Stimulated activated naive CD8-positive, alpha-beta T cell treated with anti-CD3 and anti-CD28 coated beads, Interleukin-15, amount 100 ng/mL, for 72 hours (primary cell): ENCODE data around the gene PLEK2.

ENCODE experiments used
- ATAC-seq: fragments of 150-1000 bp; cut with Tn5 transposase; 2 replicates; pipeline ENCODE4 v1.10.0; 2021; ENCODE audit warnings: mild to moderate bottlenecking, moderate library complexity
- DNase-seq, 2 donors: peaks; one replicate each; pipeline ENCODE4 v3.0.0; 2021 to 2022
- H3K27ac Mint-ChIP-seq, 2 donors: one replicate each; pipeline ENCODE4 v1.8.0; 2022; ENCODE audit warnings: mild to moderate bottlenecking in 2 of 2, mixed read lengths in 2 of 2, moderate library complexity in 2 of 2
- H3K27me3 Mint-ChIP-seq: one replicate; pipeline ENCODE4 v1.8.0; 2022; ENCODE audit warnings: mixed read lengths
- H3K4me1 Mint-ChIP-seq: one replicate; pipeline ENCODE4 v1.8.0; 2022; ENCODE audit warnings: mild to moderate bottlenecking, mixed read lengths
- H3K4me3 Mint-ChIP-seq, 2 donors: one replicate each; pipeline ENCODE4 v1.8.0; 2022; ENCODE audit warnings: mild to moderate bottlenecking in 2 of 2, mixed read lengths in 2 of 2, moderate library complexity in 1 of 2
- H3K9me3 Mint-ChIP-seq, 2 donors: one replicate each; pipeline ENCODE4 v1.8.0; 2022; ENCODE audit warnings: mixed read lengths in 2 of 2

Gene PLEK2

GRCh38 chr14:67393689-67394088, 18.3 kb downstream of the PLEK2 start:
- Mint-ChIP-seq H3K9me3 (no peaks in the 10 kb centered on the region), H3K27me3 (no peaks in the 10 kb centered on the region), H3K27ac (peak overlapping the region in 1 of 2 donors; percentile 19), H3K4me3 (no peak overlapping the region), H3K4me1 (no peaks in the 10 kb centered on the region)
- ATAC-seq (no peak), DNase-seq (no peak)

DNA sequence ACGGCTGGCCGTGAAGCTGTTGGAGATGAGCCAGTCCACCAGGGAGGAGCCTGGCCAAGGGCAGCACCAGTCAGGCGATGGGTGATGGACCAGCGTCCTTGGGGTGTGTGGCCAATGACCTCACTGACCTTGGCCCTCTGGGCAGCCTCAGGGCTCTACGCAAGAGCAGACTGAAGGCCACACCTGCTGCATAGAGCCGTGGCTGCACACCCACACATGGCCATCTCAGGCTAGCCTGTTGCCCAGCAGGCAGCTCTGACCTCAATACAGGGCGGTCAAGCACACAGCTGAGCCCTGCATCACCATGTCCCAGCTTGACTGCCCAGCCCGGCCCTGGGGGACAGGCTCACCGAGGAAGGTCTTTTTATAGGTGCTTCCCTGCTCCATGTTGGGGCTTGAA, 19.2 kb downstream of the PLEK2 start:
- no peak for DNase-seq
- Mint-ChIP-seq H3K9me3 (no peaks in the 10 kb centered on the region), H3K27ac (no peak overlapping the region), H3K27me3 (no peaks in the 10 kb centered on the region), H3K4me1 (no peaks in the 10 kb centered on the region), H3K4me3 (no peak overlapping the region)
- no peak for ATAC-seq

DNA sequence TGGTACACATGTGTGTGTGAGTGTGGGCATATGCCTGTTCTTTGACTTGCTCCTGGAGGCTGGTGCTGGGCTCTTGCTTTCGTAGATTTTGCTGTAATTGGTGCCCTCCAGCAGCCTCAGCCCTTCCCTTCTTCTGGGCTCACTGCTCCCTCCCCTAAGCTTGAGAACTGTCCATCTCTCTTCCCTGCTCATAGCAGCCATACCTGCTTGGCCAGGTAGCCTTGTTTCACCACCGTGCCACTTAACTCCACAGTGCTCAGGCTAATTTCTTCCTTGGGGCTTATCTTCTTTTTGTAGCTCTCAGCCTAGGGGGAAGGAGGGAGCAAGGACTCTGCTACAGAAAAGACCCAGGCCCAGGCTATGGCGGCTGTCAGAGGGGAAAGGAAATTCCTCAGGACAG, 19.8 kb downstream of the PLEK2 start:
- ATAC-seq (no peak), DNase-seq (no peak)
- no peaks in the 10 kb centered on the region for H3K27me3 Mint-ChIP-seq

DNA sequence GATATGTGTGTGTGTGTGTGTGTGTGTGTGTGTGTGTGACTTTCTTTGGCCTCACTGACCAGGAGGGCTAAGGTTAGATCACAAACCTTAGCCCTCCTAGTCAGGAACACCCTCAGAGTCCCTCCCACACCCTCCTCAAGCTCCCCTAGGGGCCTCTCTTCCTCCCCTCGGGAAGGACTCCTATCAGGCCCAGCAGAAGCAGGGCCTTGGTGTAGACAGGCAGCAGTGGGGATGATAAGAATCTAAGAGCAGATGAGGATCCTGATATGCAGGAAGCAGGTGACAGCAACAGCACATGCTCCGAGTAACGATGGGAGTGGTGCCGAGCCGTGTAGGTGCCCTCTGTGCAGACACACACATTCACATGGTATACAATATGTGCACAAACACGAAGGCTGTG, 20.7 kb downstream of the PLEK2 start:
- no peaks in the 10 kb centered on the region for H3K27me3 Mint-ChIP-seq
- no peaks in the 10 kb centered on the region for H3K9me3 Mint-ChIP-seq
- ATAC-seq (no peak), DNase-seq (no peak)
- peak overlapping the region in 1 of 2 donors; percentile 55 for H3K27ac Mint-ChIP-seq
- H3K4me1 Mint-ChIP-seq = no peaks in the 10 kb centered on the region
- no peak overlapping the region for H3K4me3 Mint-ChIP-seq

More for the DNA sequence above, 19.8 kb downstream of the PLEK2 start:
- no peaks in the 10 kb centered on the region for H3K9me3 Mint-ChIP-seq
- H3K4me3 Mint-ChIP-seq = no peak overlapping the region
- no peaks in the 10 kb centered on the region for H3K4me1 Mint-ChIP-seq
- H3K27ac Mint-ChIP-seq = no peak overlapping the region

DNA sequence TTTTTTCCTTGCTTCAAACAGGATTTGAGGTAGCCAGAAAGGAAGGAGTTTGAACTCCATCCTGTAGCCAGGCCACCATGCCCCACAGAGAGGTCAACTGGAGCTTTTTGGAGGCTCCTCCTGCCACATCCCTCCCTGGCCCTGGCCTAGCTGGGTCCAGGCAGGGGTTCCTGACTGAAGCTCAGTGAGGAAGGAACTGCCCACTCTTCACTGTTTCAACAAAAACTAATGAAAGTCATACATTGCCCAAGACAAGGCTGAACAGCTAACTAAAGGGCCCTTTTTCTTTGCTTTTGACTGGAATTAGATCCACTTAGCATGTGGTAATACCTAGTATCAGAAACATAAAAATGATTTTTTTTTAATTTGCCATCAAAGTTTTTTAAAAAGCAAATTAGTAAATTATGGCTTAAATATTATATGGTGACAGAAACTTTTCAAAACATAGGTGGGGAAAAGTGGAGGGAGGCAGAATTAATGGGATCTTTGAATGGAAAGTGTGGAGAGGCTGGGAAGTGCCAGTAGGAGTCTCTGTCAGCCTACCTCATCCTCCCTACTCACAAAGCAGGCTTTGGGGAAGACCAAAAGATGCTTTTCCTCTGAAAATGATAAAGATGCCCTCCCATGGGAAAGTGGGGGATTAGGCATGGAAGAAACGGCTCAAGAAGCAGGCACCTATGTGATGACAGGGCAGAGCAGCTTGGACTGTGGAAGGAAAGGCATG, 22.0 kb downstream of the PLEK2 start:
- no peaks in the 10 kb centered on the region for H3K9me3 Mint-ChIP-seq
- ATAC-seq (no peak), DNase-seq (no peak)
- H3K4me3 Mint-ChIP-seq = no peak overlapping the region
- H3K27ac Mint-ChIP-seq = no peak overlapping the region
- no peaks in the 10 kb centered on the region for H3K27me3 Mint-ChIP-seq
- H3K4me1 Mint-ChIP-seq = no peaks in the 10 kb centered on the region

- no peak for DNase-seq
- Mint-ChIP-seq H3K9me3 (no peaks in the 10 kb centered on the region), H3K4me3 (no peak overlapping the region), H3K27me3 (no peaks in the 10 kb centered on the region), H3K27ac (peak overlapping the region; percentile 38 to 85), H3K4me1 (no peaks in the 10 kb centered on the region)
- no peak for ATAC-seq
Measured at GRCh38 chr14:67389275-67389674, 22.7 kb downstream of the PLEK2 start.

DNA sequence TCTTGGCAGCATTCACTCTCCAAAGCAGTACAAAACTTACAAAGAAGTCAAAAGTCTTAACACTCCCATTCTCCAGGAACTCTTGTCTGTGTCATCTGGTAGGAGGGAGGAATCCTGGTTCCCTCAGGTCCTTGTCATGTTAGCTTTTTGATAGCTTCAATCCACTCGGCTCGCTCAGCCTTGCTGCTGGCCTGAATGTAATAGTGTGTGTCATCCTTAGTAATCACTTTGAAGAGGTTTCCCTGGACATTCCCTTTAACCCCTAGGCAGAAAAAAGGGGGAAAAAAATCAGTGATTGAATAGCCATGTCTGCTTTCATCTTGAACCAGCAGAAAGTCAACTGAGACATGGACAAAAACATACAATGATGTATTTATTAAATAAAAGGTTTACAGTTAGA, 24.8 kb downstream of the PLEK2 start:
- Mint-ChIP-seq H3K9me3 (no peaks in the 10 kb centered on the region), H3K27ac (no peak overlapping the region), H3K27me3 (no peaks in the 10 kb centered on the region), H3K4me1 (peaks cover 5% of the 10 kb centered on the region), H3K4me3 (no peak overlapping the region)
- ATAC-seq (no peak), DNase-seq (no peak)

GRCh38 chr14:67385618-67386017, 26.3 kb downstream of the PLEK2 start:
- no peak for ATAC-seq
- no peak overlapping the region for H3K27ac Mint-ChIP-seq
- H3K4me1 Mint-ChIP-seq = peaks cover 7% of the 10 kb centered on the region
- no peaks in the 10 kb centered on the region for H3K9me3 Mint-ChIP-seq
- H3K4me3 Mint-ChIP-seq = no peak overlapping the region
- H3K27me3 Mint-ChIP-seq = no peaks in the 10 kb centered on the region
- DNase-seq = no peak

DNA sequence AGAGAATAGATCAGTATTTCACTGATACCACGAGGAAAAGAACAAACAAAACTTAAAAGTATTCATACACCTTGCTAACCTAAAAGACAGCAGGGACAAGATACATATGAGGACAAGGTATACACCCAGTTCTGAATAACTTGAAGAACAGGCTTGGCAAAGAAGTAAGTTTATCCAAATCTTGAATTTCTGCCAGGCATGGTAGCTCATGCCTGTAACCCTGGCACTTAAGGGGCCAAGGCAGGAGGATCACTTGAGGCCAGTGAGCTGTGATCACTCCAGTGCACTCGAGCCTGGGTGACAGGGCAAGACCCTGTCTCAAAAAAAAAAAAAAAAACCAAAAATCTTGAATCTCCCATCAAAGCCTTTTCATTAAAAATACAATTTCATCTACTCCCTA, 26.8 kb downstream of the PLEK2 start:
- H3K27ac Mint-ChIP-seq = no peak overlapping the region
- DNase-seq (no peak), ATAC-seq (no peak)
- no peak overlapping the region for H3K4me3 Mint-ChIP-seq
- H3K4me1 Mint-ChIP-seq = peaks cover 7% of the 10 kb centered on the region
- no peaks in the 10 kb centered on the region for H3K9me3 Mint-ChIP-seq
- no peaks in the 10 kb centered on the region for H3K27me3 Mint-ChIP-seq

DNA sequence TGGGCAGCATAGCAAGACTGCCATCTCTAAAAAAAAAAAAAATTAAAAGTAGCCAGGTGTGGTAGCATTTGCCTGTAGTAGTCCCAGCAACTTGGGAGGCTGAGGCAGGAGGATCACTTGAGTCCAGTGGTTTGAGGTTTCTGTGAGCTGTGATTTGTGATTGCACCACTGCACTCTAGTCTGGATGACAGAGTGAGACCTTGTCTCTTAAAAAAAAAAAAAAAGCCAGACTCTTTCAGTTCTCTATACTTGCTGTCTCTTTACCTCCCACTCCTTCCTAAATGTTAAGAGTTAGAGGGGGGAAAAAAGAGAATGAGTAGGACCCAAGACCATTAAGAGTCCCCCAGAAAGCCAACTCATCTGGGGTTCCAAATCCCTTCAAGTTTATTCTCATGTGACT, 34.0 kb downstream of the PLEK2 start:
- Mint-ChIP-seq H3K4me3 (no peak overlapping the region), H3K9me3 (no peaks in the 10 kb centered on the region), H3K27me3 (no peaks in the 10 kb centered on the region), H3K4me1 (peaks cover 23% of the 10 kb centered on the region), H3K27ac (no peak overlapping the region)
- ATAC-seq (no peak), DNase-seq (no peak)

GRCh38 chr14:67373347-67373746, 38.6 kb downstream of the PLEK2 start:
- no peaks in the 10 kb centered on the region for H3K27me3 Mint-ChIP-seq
- no peak for DNase-seq
- no peaks in the 10 kb centered on the region for H3K9me3 Mint-ChIP-seq
- peak overlapping the region in 1 of 2 donors; percentile 70 for H3K27ac Mint-ChIP-seq
- peaks cover 41% of the 10 kb centered on the region for H3K4me1 Mint-ChIP-seq
- peak; percentile 95 for ATAC-seq
- H3K4me3 Mint-ChIP-seq = no peak overlapping the region

DNA sequence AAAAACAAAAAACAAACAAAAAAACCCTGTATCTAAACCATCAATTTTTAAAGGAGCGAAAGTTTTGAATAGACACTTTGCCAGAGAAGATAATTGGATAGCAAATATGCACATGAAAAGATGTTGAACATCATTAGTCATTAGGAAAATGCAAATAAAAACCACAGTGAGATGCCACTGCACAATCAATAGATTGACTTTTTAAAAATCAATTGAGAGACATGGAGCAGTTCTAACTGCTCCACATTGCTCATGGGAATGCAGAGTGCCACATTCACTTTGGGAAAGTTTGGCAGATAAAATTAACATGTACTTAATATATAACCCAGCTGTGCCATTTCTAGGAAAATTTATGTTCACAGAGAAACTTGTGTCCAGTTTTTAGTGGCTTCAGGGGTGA, 39.1 kb downstream of the PLEK2 start:
- peak overlapping the region; percentile 37 to 42 for H3K27ac Mint-ChIP-seq
- ATAC-seq = no peak
- peaks cover 46% of the 10 kb centered on the region for H3K4me1 Mint-ChIP-seq

DNA sequence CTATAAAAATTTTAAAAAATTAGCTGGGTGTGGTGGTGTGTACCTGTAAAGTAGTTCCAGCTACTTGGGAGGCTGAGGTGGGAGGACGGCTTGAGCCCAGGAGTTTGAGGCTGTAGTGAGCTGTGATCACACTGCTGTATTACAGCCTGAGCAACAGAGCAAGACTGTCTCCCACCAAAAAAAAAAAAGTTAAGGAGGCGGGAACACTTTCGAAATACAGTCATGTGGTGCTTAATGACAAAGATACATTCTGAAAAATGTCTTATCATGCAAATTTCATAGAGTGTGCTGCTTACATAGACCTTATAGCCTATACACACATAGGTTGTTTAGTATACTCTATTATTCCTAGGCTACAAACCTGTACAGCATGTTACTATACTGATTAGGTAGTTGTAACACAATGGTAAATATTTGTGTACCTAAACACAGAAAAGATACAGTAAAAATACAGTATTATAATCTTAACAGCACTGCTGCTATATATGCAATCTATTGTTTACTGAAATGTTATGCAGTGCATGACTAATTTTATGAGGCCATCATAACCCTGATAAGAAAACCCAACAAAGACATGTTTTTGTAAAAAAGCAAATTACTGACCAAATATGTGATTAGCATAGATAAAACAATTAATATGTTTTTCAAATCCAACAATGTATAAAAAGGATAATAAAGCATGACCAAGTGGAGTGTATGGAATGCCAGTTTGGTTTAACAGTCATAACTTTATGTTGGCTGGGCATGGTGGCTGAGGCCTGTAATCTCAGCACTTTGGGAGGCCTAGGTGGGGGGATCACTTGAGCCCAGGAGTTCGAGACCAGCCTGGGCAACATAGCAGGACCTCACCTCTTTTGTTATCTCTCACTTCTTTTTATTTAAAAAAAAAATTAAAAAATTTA, 40.5 kb downstream of the PLEK2 start:
- Mint-ChIP-seq H3K4me3 (no peak overlapping the region), H3K27me3 (no peaks in the 10 kb centered on the region), H3K9me3 (no peaks in the 10 kb centered on the region), H3K27ac (peak overlapping the region in 1 of 2 donors; percentile 38), H3K4me1 (peaks cover 50% of the 10 kb centered on the region)
- no peak for ATAC-seq
- no peak for DNase-seq

More for the DNA sequence above, 39.1 kb downstream of the PLEK2 start:
- peak overlapping the region in 1 of 2 donors; percentile 20 for H3K4me3 Mint-ChIP-seq
- H3K9me3 Mint-ChIP-seq = no peaks in the 10 kb centered on the region
- no peak for DNase-seq
- no peaks in the 10 kb centered on the region for H3K27me3 Mint-ChIP-seq

DNA sequence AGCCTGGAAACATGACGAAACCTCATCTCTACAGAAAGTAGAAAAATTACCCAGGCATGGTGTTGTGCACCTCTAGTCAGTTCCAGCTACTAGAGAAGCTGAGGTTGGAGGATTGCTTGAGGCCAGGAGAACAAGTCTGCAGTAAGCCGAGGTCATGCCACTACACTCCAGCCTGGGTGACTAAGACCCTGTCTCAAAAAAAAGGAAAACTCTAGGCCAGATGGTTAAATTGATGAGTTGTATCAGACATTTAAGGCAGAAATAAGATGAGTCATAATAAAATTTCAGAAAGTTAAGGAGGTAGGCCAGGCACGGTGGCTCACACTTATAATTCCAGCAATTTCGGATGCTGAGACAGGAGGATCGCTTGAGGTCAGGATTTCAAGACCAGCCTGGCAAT, 41.1 kb downstream of the PLEK2 start:
- no peak overlapping the region for H3K4me3 Mint-ChIP-seq
- no peaks in the 10 kb centered on the region for H3K27me3 Mint-ChIP-seq
- peaks cover 51% of the 10 kb centered on the region for H3K4me1 Mint-ChIP-seq

DNA sequence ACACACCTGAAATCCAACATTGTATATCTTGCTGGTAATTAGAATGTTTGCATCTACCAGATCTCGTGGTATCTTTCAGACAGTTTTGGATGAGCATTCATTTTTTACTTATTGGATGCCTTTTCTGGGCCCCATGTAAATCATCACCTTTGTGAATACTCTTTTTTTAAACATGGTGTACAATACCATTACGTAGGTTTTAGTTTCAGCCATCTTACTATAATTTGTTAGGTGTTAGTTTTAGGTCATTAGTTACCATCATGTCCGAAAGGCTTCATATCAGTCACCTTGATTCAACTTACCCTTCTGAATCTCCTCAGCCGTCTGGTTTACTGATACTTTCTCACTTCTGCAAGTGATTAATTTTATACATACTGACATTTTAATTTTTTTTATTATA, 46.5 kb downstream of the PLEK2 start:
- Mint-ChIP-seq H3K4me3 (peak overlapping the region in 1 of 2 donors; percentile 21), H3K27ac (no peak overlapping the region), H3K4me1 (peaks cover 57% of the 10 kb centered on the region), H3K27me3 (no peaks in the 10 kb centered on the region), H3K9me3 (no peaks in the 10 kb centered on the region)
- no peak for ATAC-seq
- DNase-seq = no peak

More for the DNA sequence above, 41.1 kb downstream of the PLEK2 start:
- no peak for DNase-seq
- ATAC-seq = no peak
- Mint-ChIP-seq H3K27ac (peak overlapping the region in 1 of 2 donors; percentile 38), H3K9me3 (no peaks in the 10 kb centered on the region)
